B cell (primary cell): ENCODE results near the gene IL1R2. TPM values are rescaled to one million over a fixed set of nuclear protein-coding genes. Genes with fewer than 3 reads are reported as not detected.

ENCODE experiments used
- ATAC-seq: fragments of 200-7000 bp; cut with Tn5 transposase; one replicate; pipeline ENCODE4 v1.10.0; 2021; ENCODE audit warnings: low read depth, mild to moderate bottlenecking, moderate number of reproducible peaks, moderate library complexity
- CTCF ChIA-PET: fragments of 350-600 bp; sonication (Branson Sonifier 250); formaldehyde crosslinking; loops from one replicate; lab custom pipeline; 2021; ENCODE audit warnings: antibody characterized with exemption, inconsistent platforms; lab: Charles Lee
- POLR2A ChIA-PET: fragments of 350-600 bp; sonication (Branson Sonifier 250); formaldehyde crosslinking; loops from one replicate; lab custom pipeline; 2021; ENCODE audit warnings: antibody characterized with exemption; lab: Charles Lee
- DNase-seq: peaks from one replicate; pipeline ENCODE4 v3.0.0; 2013
- H2AFZ ChIP-seq: 2 replicates; pipeline ENCODE4 v1.6.1; 2012; ENCODE audit warnings: mild to moderate bottlenecking, low read depth, low read length; ENCODE audit not compliant: insufficient read depth, poor library complexity, severe bottlenecking
- H3K27ac ChIP-seq, 2 donors: 1 replicate in 1 of 2; 2 replicates in 1 of 2; pipeline ENCODE4 v1.5.1; 2012 to 2013; ENCODE audit warnings: low read length in 2 of 2, mild to moderate bottlenecking in 2 of 2, moderate library complexity in 1 of 2
- H3K27me3 ChIP-seq, 4 experiments: fragments of 200-600 bp in 1 of 4; sonication (generic) in 1 of 4; replicated peaks in 1 of 4; 1 replicate in 2 of 4; 2 replicates in 2 of 4; pipeline versions ENCODE4 v1.6.1 to v1.7.0; 2013 to 2016; ENCODE audit warnings: low read length in 3 of 4, mild to moderate bottlenecking in 2 of 4, mixed read lengths in 1 of 4, moderate library complexity in 1 of 4; ENCODE audit not compliant: insufficient read depth in 4 of 4, control insufficient read depth in 3 of 4; ENCODE audit errors: control extremely low read depth in 1 of 4
- H3K36me3 ChIP-seq, 2 experiments: replicated peaks in 1 of 2; 1 replicate in 1 of 2; 2 replicates in 1 of 2; pipeline versions ENCODE4 v1.6.1 to v1.7.1; 2013; ENCODE audit warnings: low read length in 1 of 2; ENCODE audit not compliant: insufficient read depth in 2 of 2, control insufficient read depth in 1 of 2; ENCODE audit errors: control extremely low read depth in 1 of 2, extremely low read depth in 1 of 2
- H3K4me1 ChIP-seq, 2 donors: fragments of 200-600 bp in 1 of 2; sonication (generic) in 1 of 2; 1 replicate in 1 of 2; 2 replicates in 1 of 2; pipeline versions ENCODE4 v1.5.1 to v1.6.1; 2013 to 2017; ENCODE audit warnings: low read length in 2 of 2; ENCODE audit not compliant: control insufficient read depth in 2 of 2, insufficient read depth in 2 of 2
- H3K4me2 ChIP-seq: replicated peaks from 2 replicates; pipeline ENCODE3; 2012; ENCODE audit warnings: mild to moderate bottlenecking, low read depth, low read length; ENCODE audit not compliant: poor library complexity, severe bottlenecking
- H3K4me3 ChIP-seq, 5 experiments: fragments of 200-600 bp in 1 of 5; sonication (generic) in 1 of 5; 1 replicate in 3 of 5; 2 replicates in 2 of 5; pipeline versions ENCODE4 v1.5.1 to v1.7.0; 2011 to 2016; ENCODE audit warnings: low read length in 4 of 5, mild to moderate bottlenecking in 4 of 5, low read depth in 2 of 5, control low read depth in 1 of 5, moderate library complexity in 1 of 5; ENCODE audit not compliant: insufficient read depth in 1 of 5; ENCODE audit errors: control extremely low read depth in 1 of 5, extremely low read depth in 1 of 5
- H3K79me2 ChIP-seq: fragments of 200-600 bp; sonication (generic); one replicate; pipeline ENCODE4 v1.6.0; 2016; ENCODE audit warnings: low read length; ENCODE audit not compliant: control insufficient read depth, insufficient read depth
- H3K9ac ChIP-seq: fragments of 200-600 bp; sonication (generic); 2 replicates; pipeline ENCODE4 v1.6.1; 2017; ENCODE audit warnings: mild to moderate bottlenecking, low read length, moderate library complexity
- H3K9me3 ChIP-seq, 3 donors: one replicate each; pipeline versions ENCODE4 v1.6.1 to v1.7.1; 2013; ENCODE audit warnings: low read length in 2 of 3; ENCODE audit not compliant: control insufficient read depth in 2 of 3, insufficient read depth in 1 of 3; ENCODE audit errors: control extremely low read depth in 1 of 3
- H4K20me1 ChIP-seq: 2 replicates; pipeline ENCODE4 v1.6.0; 2012; ENCODE audit warnings: mild to moderate bottlenecking, low read length; ENCODE audit not compliant: insufficient read depth, control insufficient read depth, poor library complexity, severe bottlenecking
- H3K27ac Mint-ChIP-seq: one replicate; pipeline ENCODE4 v1.8.0; 2021; ENCODE audit warnings: mixed read lengths
- H3K27me3 Mint-ChIP-seq: one replicate; pipeline ENCODE4 v1.8.0; 2021; ENCODE audit warnings: mixed read lengths
- H3K4me1 Mint-ChIP-seq: one replicate; pipeline ENCODE4 v1.8.0; 2021; ENCODE audit warnings: mixed read lengths
- H3K4me3 Mint-ChIP-seq: one replicate; pipeline ENCODE4 v1.8.0; 2021; ENCODE audit warnings: mixed read lengths
- H3K9me3 Mint-ChIP-seq: one replicate; pipeline ENCODE4 v1.8.0; 2022; ENCODE audit warnings: mixed read lengths; ENCODE audit not compliant: insufficient read depth
- CTCF ChIP-seq: fragments of 200-600 bp; IDR thresholded peaks from one replicate; pipeline ENCODE4 v1.8.0; 2022; ENCODE audit warnings: antibody characterized with exemption, mild to moderate bottlenecking
- EZH2 ChIP-seq: IDR thresholded peaks from 2 replicates; pipeline ENCODE4 v1.6.1; 2012; ENCODE audit warnings: borderline replicate concordance, low read depth, mild to moderate bottlenecking, moderate library complexity, low read length; ENCODE audit not compliant: insufficient read depth, poor library complexity, severe bottlenecking
- WGBS: methylation state at CpG from one replicate; pipeline ENCODE4 v1.1.5; 2013; ENCODE audit warnings: missing lambda C conversion rate; ENCODE audit not compliant: insufficient coverage; 5-methylcytosine and 5-hydroxymethylcytosine counted together
- intact Hi-C: fragments of 100-400 bp; cut with micrococcal nuclease; formaldehyde crosslinking; loops from one replicate; pipeline ENCODE4 v1.10.0; 2022
- polyA plus RNA-seq: library from polyadenylated mRNA; depleted of rRNA; stranded (reverse); fragments of >200 nt; gene quantifications from 2 replicates; pipeline ENCODE4 v1.2.3, GENCODE V29; 2012
- total RNA-seq, 2 donors: library from RNA; stranded (reverse); fragments of 120-200 nt in 1 of 2; gene quantifications; 1 replicate in 1 of 2; 2 replicates in 1 of 2; pipeline versions ENCODE4 v1.2.3 to v1.2.4, GENCODE V29; 2013 to 2022

Gene IL1R2
- total and polyA plus RNA-seq, 2 donors (not counting 1 experiment from before 2014, with no cell fraction given), result not detected

GRCh38 chr2:101967826-101968513 is 23.8 kb upstream of the IL1R2 start:
- Histone ChIP-seq H3K4me2 (no peak overlapping the region), H3K36me3 (no peaks in the 10 kb centered on the region), H3K4me3 (no peak overlapping the region), H3K27ac (no peak overlapping the region), H3K9ac (no peak overlapping the region), H3K79me2 (no peaks in the 10 kb centered on the region), H3K9me3 (peaks cover 0 to 7% (median 0%) of the 10 kb centered on the region in 3 donors), H3K27me3 (peaks cover 0 to 7% (median 0%) of the 10 kb centered on the region in 4 experiments), H4K20me1 (no peaks in the 10 kb centered on the region), H3K4me1 (no peaks in the 10 kb centered on the region), H2AFZ (no peak overlapping the region)
- CTCF ChIA-PET, result no interaction called here
- ATAC-seq (no peak), DNase-seq (no peak)
- TF ChIP-seq CTCF (no peak), EZH2 (no peak)
- Mint-ChIP-seq H3K4me1 (no peaks in the 10 kb centered on the region), H3K9me3 (peaks cover 4% of the 10 kb centered on the region), H3K27me3 (peaks cover 17% of the 10 kb centered on the region), H3K27ac (no peak overlapping the region), H3K4me3 (no peak overlapping the region)
- WGBS, result 94% methylated on average over 6 of the region's 7 CpGs
- POLR2A ChIA-PET, result no interaction called here
- intact Hi-C loops, result no loop called here

GRCh38 chr2:101969723-101970122 is 22.0 kb upstream of the IL1R2 start:
- peaks cover 0 to 7% (median 0%) of the 10 kb centered on the region in 3 donors for H3K9me3 ChIP-seq
- no peak for TF ChIP-seq CTCF
- no peak for TF ChIP-seq EZH2
- WGBS, result 88% methylated on average over 3 of the region's 3 CpGs
- Mint-ChIP-seq H3K4me3 (no peak overlapping the region), H3K27ac (no peak overlapping the region), H3K9me3 (peaks cover 8% of the 10 kb centered on the region), H3K27me3 (peaks cover 14% of the 10 kb centered on the region), H3K4me1 (no peaks in the 10 kb centered on the region)
- DNase-seq (no peak), ATAC-seq (no peak)
- H3K27me3 ChIP-seq, result peaks cover 0 to 7% (median 0%) of the 10 kb centered on the region in 4 experiments
- H4K20me1 ChIP-seq, result no peaks in the 10 kb centered on the region
- no peak overlapping the region for H3K27ac ChIP-seq
- H3K4me1 ChIP-seq, result no peaks in the 10 kb centered on the region
- no peaks in the 10 kb centered on the region for H3K36me3 ChIP-seq
- H2AFZ ChIP-seq, result no peak overlapping the region
- intact Hi-C loops, result no loop called here
- no peak overlapping the region for H3K4me2 ChIP-seq
- H3K4me3 ChIP-seq, result no peak overlapping the region
- no peak overlapping the region for H3K9ac ChIP-seq
- no peaks in the 10 kb centered on the region for H3K79me2 ChIP-seq
- CTCF ChIA-PET, result no interaction called here
- POLR2A ChIA-PET, result no interaction called here
